Endothelial cell of umbilical vein (primary cell): ENCODE data around the gene DNAJC25.

ENCODE experiments used
- EZH2 ChIP-seq: IDR thresholded peaks from 2 replicates; pipeline ENCODE4 v1.6.1; 2012; ENCODE audit warnings: borderline replicate concordance, low read depth, mild to moderate bottlenecking, moderate library complexity, low read length, inconsistent platforms; ENCODE audit not compliant: severe bottlenecking
- POLR2AphosphoS5 ChIP-seq: IDR thresholded peaks from 2 replicates; pipeline ENCODE4 v1.6.1; 2012; ENCODE audit warnings: low read depth, mild to moderate bottlenecking, control low read depth, low read length, moderate library complexity; ENCODE audit not compliant: insufficient read depth
- TF ChIP-seq, protein P1 (sequence below), 2 donors: IDR thresholded peaks; 1 replicate in 1 of 2; 2 replicates in 1 of 2; pipeline ENCODE4 v1.5.1; 2011; ENCODE audit warnings: low read length in 2 of 2, mild to moderate bottlenecking in 2 of 2, moderate library complexity in 2 of 2, control low read depth in 1 of 2, inconsistent platforms in 1 of 2, low read depth in 1 of 2; ENCODE audit not compliant: insufficient read depth in 1 of 2; ENCODE audit errors: extremely low read depth in 1 of 2

DNA sequence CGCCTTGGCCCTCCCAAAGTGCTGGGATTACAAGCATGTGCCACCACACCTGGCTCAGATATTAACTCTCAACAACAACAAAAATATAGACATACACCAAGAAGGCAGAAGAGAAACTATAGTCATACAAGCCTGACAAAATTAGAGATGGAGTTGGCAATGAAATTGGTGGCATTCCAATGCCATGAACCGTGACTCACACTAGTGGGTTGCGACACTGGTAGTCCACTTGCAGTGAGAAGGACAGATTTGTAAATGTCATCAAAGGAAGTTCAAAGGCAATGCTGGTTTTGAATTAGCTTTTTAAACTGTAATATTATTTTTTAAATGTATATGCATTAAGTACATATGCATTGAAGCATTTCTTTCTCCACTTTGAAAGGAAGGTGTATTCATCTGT is 8.5 kb upstream of the DNAJC25 start:
- TF ChIP-seq EZH2: no peak
- TF ChIP-seq, protein P1, sequence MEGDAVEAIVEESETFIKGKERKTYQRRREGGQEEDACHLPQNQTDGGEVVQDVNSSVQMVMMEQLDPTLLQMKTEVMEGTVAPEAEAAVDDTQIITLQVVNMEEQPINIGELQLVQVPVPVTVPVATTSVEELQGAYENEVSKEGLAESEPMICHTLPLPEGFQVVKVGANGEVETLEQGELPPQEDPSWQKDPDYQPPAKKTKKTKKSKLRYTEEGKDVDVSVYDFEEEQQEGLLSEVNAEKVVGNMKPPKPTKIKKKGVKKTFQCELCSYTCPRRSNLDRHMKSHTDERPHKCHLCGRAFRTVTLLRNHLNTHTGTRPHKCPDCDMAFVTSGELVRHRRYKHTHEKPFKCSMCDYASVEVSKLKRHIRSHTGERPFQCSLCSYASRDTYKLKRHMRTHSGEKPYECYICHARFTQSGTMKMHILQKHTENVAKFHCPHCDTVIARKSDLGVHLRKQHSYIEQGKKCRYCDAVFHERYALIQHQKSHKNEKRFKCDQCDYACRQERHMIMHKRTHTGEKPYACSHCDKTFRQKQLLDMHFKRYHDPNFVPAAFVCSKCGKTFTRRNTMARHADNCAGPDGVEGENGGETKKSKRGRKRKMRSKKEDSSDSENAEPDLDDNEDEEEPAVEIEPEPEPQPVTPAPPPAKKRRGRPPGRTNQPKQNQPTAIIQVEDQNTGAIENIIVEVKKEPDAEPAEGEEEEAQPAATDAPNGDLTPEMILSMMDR (IDR thresholded peaks at IDR 0.05; ENCODE audit: extremely low read depth in 1 of 2, insufficient read depth in 1 of 2, low read depth in 1 of 2, low read length in 2 of 2): no peak
- no peak for TF ChIP-seq POLR2AphosphoS5
